ENCODE measurements around the gene HBEGF. TPM values are rescaled to one million over a fixed set of nuclear protein-coding genes. Genes with fewer than 3 reads are reported as not detected.

The HBEGF gene
- total RNA-seq, 4 donors from 2014 or later, result 8.1 to 48.4 (median 22.2) TPM

DNA sequence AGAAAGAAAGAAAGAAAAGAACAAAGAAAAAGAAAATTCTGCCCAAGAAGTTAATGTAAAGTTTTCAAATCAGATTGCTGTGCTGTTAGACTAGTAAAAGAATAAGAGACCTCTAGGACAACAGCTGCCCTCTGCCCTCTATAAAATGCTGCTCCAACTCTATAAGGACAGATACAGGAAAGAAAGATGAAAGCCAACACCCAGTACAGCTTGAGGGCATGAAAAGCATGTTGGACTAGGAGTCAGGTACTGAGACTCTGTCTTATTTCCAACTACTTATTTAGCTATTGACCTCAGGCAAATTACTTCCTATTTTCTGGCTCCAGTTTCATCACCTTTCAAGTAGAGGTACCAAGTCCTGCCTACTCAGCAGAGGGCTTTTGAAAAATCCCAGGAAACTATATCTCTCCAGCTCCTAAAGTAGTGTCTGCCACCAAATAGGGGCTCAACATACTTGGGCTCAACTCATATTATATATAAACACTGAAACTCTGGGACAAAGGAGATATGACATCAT is 5.7 kb downstream of the HBEGF start:
- TF ChIP-seq, protein P1, sequence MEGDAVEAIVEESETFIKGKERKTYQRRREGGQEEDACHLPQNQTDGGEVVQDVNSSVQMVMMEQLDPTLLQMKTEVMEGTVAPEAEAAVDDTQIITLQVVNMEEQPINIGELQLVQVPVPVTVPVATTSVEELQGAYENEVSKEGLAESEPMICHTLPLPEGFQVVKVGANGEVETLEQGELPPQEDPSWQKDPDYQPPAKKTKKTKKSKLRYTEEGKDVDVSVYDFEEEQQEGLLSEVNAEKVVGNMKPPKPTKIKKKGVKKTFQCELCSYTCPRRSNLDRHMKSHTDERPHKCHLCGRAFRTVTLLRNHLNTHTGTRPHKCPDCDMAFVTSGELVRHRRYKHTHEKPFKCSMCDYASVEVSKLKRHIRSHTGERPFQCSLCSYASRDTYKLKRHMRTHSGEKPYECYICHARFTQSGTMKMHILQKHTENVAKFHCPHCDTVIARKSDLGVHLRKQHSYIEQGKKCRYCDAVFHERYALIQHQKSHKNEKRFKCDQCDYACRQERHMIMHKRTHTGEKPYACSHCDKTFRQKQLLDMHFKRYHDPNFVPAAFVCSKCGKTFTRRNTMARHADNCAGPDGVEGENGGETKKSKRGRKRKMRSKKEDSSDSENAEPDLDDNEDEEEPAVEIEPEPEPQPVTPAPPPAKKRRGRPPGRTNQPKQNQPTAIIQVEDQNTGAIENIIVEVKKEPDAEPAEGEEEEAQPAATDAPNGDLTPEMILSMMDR (IDR thresholded peaks at IDR 0.05; ENCODE audit: low read depth), result no peak

DNA sequence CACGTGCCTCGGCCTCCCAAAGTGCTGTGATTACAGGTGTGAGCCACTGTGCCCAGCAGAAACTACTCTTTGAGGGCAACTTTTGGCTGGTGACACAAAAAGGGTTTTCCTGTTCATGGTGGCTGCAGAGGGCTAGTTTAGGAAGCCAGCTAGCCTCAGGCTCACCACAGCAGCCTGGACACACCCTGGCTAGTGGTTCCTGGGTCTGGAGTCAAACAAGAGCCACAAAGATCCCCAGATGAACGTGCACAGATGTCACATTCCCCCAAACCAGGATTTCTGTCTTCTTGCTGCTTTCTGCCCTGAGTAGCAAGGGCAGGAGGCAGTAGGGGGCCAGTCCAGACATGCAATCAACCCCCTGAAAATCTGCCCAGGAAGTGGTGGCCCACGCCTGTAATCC is 6.8 kb downstream of the HBEGF start:
- TF ChIP-seq, protein P1 (IDR thresholded peaks at IDR 0.05; ENCODE audit: low read depth), result no peak

DNA sequence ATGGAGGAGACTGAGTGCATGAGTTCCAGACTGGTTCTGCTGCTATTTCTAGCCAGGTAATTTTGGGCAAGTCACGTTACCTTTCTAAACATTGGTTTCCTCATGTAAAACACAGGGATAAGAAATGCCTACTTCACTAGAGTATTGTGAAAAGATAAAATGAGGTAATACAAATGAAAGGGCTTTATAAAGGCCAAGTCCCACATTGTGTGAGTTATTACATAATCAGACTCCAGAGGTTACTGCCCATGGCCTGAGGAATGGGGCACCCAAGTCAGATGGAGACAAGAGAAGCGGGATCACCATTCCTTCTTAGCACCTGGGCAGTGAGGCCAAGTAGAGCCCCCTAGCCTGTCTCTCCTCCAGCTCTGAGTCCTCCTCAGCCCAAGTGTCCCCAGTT is 7.5 kb downstream of the HBEGF start:
- TF ChIP-seq, protein P1 (IDR thresholded peaks at IDR 0.05; ENCODE audit: low read depth), result no peak

DNA sequence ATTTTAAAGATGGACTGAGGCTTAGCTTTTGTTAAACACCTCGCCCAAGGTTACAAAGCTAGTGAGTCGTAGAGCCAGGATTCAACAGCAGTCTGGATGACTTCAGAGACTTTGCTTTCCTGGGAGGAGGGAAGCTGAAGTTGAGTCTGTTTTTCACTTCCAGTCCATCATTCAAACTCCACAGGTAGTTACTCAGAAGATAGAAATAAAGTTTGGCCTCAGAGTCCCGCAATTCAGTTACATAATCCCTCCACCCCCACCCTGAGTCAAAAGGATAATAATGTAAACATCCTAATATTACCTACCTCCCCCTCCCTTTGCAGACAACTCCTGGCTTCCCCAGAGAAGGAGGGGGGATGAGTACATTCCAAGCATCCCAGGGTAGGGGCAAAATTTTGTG is 8.1 kb downstream of the HBEGF start:
- TF ChIP-seq, protein P1 (IDR thresholded peaks at IDR 0.05; ENCODE audit: low read depth), result no peak

DNA sequence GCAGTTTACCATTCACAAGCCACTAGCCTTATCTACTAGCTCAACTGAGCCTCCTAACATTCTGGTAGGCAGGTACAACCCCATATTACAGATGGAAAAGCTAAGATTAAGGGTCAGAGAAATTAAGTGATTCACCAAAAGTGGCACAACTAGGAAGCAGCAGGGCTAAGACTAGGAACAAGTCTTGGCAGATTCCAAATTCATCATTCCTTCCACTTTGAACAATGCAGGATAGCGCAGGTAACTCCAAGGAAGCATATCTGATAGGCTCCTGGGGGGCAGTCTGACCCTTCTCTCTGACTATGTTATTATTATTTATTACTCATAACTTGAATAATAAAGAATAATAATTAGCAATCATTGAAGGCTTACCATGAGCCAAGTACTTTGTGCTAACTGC is 8.5 kb downstream of the HBEGF start:
- TF ChIP-seq, protein P1 (IDR thresholded peaks at IDR 0.05; ENCODE audit: low read depth), result no peak

DNA sequence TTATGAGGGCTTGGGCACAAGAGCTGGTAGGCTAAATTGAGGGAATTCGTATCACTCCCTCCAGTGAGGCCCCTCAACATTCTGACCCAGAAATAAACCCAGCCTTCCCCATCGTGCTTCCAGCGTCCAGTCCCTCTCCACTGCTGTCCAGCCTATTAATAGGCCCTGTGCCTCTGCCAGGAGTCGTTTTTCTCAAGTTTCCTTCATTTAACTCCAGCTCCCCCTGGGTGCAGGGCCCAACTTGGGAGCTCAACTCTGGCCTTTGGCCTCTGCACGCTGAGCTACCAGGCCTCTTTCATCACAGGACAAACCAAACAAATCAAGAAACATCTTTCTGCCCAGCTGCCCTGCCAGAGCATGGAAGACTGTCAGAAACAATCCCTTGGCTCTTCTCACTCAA is 10.0 kb downstream of the HBEGF start:
- TF ChIP-seq, protein P1 (IDR thresholded peaks at IDR 0.05; ENCODE audit: low read depth), result no peak

DNA sequence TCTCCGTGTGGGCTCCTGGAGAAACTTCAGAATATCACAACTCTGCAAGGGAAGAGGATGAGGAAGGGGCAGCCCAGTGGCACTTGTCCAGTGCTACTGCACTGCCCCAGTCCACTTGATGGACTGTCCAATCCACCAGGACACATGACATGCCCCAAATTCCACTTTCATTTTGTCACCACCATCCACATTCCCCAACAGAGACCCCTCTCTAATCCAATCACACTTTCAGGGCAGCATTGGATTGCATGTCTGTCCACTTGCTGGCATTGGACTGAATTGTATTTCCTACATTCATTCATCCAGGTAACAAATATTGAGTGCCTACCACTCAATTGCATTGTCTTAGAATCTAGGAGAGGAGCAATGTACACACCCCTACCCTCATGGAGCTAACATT is 14.8 kb downstream of the HBEGF start:
- TF ChIP-seq, protein P1 (IDR thresholded peaks at IDR 0.05; ENCODE audit: low read depth), result no peak

Data from subcutaneous adipose tissue (tissue), 4 donors.